Caki2 (cell line): ENCODE results near the gene TMEM30A. TPM values are rescaled to one million over a fixed set of nuclear protein-coding genes. Genes with fewer than 3 reads are reported as not detected.

Experiments used
- DNase-seq: peaks from one replicate; pipeline ENCODE4 v3.0.0-alpha.2; 2015; ENCODE audit warnings: low read depth
- in situ Hi-C: cut with HindIII; loops from 2 replicates; pipeline ENCODE4 v1.10.0; 2016; ENCODE audit warnings: low sequenced_read_pairs, low pct_unique_long_range_greater_than_20kb, mixed read lengths
- total RNA-seq: library from RNA; depleted of rRNA; stranded (reverse); fragments of >200 nt; shearing (Covaris generic); gene quantifications from 2 replicates; pipeline ENCODE4 v1.2.3, GENCODE V29; 2014; ENCODE audit warnings: low replicate concordance

The TMEM30A gene
- total RNA-seq, 1 experiment from 2014 or later, result 103 TPM

DNA sequence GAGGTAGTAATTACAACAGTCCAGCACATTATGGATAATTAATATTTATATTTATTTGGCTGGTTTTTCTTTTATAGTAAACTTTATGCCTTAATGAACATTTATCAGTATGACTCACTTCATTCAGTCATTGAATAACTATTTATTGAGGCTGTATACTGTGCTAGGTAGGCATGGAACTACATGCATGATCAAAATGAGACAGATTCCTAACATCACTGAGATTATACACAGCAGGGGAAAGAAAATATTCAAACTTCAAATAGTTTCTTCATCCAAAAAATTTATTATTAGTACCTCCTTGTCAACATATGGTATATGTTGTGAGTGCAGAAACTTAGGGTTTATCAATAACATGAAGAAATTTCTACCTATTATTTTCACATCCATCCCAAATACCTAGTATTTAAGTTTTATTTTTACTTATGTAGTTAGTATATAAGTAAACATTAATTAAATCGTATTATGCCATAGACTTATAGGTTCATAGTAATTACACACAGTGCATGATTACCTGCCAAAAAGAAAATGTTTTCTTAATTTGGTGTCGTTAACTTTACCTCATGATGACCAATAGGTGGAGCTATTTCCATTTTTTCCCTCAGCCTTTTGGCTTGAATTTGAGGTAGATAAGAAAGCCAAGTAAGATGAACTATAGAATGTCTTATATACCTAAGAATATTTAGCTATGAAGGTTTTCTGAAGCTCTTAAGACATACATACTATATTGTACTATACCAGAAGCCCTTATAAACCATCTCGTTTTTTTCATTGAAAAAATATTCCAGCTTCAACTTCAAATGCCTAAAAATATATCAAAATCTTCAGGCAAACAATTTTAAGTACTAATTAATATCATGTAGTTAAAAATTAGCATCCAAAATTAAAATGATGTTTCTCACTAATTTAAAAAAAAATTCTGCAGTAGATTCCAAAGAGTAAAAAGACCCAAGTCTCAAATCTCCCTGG is 12.5 kb upstream of the TMEM30A start:
- in situ Hi-C loops, result no loop called here
- no peak for DNase-seq

DNA sequence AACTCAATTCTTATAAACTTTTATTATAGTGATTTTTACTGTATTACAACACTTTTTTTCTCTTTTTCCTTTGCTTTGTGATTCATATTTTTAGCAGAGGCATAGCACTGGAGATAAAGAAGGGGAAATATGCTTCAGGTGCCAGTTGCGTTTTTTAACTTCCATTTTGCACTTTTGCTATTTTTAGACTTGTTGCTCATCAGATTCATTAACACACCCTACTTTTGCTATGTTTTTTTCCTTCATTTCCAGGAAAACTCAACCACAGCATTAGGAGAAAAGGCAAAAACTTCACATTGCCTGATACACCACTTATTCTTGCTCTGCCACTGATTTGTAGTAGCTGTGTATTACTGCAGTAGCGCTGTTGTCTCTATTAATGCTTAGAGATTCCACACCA is 8.0 kb upstream of the TMEM30A start:
- no peak for DNase-seq
- in situ Hi-C loops, result no loop called here

DNA sequence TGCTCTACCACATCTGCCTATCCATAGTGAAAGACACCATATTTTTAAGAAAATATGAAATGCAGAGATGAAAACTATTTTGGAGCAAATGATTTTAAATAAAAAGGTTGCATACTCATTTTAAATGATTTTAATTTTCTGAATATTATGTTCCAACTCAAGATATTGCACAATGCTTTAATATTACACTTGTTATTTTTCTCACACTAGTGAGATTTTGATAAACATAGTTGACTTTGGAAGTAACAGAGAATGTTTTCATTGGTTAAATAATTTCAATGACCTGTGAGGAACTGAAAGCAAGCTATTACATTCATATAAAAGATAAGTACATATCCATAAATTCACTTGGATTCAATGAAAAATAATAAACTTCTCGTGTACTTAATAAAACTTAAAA is 7.2 kb upstream of the TMEM30A start:
- DNase-seq, result no peak
- in situ Hi-C loops, result no loop called here

DNA sequence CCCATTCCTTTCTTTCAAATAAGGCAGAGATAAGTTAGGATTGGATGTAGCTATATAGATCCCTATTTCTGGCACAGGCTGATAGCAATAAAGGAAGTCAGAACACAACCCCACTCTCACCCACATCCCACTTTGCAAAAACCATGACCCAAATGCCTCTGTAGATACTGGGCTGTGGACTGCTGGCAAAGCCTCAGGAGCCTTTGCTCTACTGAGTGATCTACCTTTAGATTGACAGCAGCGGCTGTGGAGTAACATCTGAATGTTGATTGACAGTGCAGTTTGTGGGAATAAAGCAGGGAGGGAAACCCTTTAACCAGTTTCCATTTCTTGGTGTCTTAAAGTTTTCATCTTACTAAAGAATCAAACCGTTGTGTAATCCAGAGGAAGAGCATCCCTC is 6.7 kb upstream of the TMEM30A start:
- DNase-seq, result no peak
- in situ Hi-C loops, result no loop called here

DNA sequence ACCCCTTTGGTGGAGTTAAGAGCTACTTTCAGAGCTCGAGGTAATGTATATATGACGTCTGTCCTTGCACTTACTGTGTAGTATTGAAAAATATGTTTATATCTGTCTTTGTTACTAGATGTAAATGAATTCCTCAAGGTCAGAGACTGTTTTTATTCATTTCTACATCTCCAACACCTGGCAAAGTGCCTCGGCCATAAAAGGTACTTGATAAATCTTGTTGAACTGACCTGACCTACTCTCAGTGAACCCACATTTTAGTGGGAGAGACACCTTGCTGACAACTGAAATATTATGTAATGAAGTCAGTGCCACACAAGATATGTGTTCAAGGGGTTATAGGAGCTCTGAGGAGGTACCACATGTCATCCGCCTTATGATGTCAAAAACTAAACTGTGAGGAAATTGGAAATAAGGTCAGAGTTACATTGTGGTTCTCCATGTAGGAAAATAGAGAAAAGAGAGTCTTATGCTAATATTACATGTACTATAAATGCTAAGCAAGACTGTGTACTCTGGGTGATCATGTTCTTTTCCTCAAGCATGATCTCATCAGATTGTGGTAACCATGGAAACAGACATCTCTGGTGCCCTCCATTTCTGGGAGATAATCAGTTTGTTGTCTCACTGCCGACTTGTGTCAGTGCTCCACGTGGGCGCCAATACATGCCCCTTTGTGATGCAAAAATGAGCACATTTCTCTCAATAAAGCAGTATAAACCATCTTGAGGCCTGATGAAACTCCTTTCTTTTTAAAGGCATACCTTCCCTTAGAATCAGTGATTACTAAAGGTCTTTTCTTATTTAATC is 5.7 kb upstream of the TMEM30A start:
- in situ Hi-C loops, result no loop called here
- no peak for DNase-seq

DNA sequence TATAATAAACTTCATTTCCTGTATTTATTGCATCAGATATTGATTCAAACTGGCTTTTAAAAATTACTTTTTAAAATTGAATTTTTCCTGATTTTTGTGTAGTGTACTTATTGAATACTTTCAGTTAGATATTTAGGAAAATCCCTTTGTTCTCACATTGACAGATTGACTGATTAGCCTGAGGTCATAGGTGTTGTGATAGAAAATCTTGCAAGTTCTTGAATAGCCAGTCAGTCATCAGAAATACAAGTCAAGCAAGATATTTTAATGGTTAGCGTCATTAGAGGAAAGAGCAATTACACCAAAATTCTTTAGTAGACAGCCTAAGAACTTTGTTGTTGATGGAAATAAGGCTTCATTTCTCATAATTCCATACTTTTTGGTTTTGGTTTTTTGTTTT is 3.4 kb upstream of the TMEM30A start:
- in situ Hi-C loops, result no loop called here
- no peak for DNase-seq

DNA sequence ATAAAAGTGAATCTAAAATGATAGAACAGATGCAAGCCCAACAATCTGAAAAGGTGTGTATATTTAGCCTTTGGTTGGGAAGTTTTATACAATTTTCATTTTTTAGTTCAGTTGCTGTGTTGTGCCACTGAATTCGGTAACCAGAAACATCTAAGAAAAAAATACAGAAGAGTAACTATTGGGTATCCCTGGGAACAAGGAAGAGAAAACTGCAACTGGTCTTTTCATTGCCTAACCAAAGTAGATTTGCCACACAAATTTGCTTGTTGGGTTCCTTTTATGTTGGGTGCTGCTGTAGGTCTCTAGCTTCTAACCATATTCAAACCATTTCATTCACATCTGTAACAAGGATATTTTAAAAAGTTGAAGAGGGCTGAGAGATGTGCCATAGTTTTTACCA is 2.8 kb upstream of the TMEM30A start:
- in situ Hi-C loops, result no loop called here
- DNase-seq, result no peak

DNA sequence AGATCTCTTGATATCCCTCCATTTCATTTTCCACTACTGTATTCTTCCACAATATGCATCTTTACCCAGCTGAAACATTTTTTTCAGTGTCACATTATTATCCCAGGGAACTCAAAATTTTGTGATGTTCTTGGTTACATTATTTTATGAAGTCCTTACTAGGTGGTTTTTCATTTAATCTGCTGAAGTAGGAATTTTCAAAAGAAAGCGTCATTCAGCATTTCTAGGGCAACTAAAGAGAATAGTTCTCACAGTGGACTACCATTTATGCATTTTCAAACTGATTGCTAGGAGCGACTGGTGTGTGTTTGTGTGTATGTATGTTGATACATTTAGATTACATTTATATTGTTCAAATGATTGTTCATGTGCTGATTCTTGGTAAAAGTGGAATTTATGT is 2.4 kb upstream of the TMEM30A start:
- in situ Hi-C loops, result no loop called here
- DNase-seq, result no peak

DNA sequence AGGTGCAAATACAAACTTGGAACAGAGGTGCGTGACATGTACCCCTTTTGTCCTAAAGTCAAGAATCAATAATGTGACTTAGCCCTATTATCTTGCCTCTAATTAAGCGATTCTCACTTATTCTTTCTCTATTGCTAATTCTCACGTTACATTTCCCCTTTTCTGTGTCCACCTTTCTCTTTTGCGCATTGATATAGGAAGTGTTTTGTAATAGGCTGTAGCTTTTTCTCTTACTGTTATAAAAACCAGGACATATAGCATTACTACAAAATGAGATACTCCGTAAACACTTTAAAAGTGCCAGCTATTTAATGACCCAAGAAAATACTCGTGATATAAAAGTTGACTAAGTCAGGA is 669 bp upstream of the TMEM30A start:
- in situ Hi-C loops, result no loop called here

DNA sequence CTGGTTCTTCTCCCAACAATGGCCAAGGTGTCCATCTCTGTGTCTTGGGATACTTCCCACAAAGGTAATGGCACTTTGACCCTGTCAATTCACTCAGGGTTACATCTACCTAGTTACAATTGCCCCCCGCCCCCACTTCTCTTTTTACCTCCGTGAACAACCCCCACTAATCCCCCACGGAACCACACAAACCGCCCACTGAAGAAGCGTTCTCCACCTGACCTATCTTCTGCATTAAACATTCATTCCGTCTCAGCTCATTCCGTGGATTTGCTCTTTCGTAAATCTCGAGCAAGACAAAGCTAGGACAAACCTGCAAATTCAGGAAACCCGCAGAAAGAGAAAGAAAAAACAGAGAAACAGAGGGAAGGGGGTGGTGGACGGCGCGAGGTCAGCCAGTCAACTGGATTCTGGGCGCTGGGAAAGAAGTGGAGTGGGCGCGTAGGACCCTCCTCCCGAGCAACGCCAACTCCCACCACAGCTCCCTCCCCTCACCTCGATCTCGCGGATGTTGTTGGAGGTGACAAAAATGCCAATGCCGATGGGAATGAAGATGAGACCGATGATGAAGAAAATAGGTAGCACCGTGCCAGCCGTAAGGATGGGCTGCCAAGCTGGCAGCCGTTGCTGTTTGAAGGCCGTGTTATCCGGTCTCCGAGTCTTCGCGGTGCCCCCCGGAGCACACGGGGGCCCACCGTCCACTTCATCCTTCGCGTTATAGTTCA is 523 bp downstream of the TMEM30A start:
- in situ Hi-C loops, result no loop called here
- no peak for DNase-seq

More for the DNA sequence above, 669 bp upstream of the TMEM30A start:
- DNase-seq, result no peak

DNA sequence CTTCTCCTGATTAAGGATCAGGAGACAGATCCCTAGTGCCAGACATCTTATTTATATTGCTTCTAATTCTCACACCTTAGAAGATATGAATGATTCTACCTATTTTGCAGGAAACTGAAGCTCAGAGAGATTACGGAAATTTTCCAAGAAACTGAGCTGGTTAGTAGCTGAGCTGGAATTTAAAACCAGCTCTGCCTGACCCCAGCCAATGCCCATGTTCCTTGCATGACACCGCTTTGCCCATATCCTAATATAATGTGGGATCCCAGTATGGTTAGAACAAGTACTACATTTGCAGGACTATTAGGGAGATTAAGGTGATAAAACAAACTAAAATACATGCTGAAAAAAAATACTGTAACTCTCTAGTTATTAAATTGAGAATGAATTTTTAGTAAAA is 1.9 kb downstream of the TMEM30A start:
- no peak for DNase-seq
- in situ Hi-C loops, result no loop called here

DNA sequence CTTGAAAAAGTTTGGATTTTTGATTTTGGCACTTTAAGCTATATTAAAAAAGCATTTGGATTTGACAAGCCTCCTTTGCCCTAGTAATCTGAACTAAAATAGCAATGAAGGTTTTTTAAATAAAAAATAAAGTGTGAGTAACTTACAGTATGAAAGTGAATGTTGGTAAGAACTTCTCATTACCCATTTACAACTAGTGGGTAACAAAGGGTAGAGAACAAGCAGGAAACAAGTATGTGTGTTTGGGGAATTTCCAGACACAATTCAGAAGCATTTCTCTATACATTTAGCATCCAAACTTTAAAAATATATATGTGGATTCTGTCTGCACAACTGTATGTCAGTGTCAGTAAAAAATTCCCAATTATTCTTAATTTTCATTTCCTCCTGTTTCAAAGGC is 2.9 kb downstream of the TMEM30A start:
- no peak for DNase-seq
- in situ Hi-C loops, result no loop called here

DNA sequence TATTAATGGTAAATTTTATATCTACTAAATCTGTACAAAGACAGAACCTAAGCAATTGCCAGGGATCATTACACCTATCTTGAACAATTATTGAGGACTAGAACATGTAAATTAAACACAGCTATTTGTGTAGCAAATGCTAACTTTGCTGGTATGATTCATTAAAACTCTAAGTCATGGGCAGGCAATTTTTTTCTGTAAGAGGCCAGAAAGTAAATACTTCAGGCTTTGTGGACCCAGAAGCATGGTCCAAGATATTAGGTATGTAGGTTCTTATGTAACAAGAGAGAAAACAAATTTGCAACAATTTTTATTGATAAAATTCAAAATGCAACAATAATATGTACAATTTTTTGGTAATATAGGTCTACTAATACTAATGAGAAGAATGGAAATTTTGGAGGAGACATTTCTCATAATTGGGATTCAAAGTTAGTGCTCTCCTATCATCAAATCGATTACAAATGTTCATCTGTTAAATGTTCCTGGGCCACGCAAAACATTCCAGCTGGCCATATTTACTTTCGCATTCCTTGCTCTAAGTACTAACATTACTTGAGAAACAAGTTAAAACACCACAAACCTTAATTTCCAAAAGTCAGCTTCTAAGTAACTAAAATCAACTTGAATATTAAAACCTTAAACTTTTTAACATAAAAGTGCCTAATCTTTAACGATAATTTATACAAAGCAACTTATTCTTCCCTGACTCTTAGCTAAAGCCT is 4.3 kb downstream of the TMEM30A start:
- in situ Hi-C loops, result no loop called here
- DNase-seq, result no peak

DNA sequence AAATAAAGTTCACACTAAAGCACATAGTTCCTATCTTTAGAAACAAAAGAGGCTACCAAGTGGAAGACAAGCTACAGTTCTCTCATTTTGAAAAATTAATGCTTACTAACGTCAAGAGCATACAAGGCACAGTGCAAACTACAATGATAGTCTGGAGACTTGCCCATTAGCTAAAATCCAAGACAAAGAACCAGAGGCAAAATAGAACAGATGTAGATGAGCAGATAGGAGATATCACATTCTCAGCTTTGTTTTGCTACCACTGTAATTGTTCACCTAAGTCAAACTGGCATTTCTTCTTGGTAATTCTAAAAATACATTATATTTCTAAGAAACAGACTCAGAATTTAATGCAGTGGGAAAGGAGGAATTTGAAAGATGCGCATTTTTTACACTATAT is 5.2 kb downstream of the TMEM30A start:
- DNase-seq, result no peak
- in situ Hi-C loops, result no loop called here

DNA sequence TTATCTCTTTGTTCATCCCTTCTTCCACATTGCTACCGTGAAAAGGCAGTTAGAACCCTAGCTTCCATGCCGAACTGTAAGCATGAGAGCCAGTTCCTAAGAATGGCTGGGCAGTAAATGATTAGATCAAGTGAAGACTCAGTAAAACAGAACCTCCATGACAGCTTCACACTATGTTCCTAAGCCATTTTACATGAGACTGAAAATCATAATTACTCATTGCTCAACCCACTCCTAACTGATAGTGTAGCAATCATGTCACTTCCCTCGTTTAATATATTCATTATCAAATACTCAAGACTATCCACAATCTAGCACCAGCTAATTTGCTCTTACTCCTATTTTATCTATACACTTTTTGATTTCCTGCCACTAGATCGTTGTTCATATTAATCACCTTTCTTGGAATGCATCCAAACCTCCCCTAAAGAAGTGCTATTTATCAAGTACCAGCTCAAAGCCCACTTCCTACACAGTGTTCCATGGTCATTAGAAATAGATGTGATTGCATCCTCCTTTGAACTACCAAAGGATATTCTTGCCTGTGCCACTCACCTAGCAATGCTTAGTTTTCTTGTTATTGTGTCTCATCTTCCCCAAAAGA is 6.0 kb downstream of the TMEM30A start:
- no peak for DNase-seq
- in situ Hi-C loops, result no loop called here

DNA sequence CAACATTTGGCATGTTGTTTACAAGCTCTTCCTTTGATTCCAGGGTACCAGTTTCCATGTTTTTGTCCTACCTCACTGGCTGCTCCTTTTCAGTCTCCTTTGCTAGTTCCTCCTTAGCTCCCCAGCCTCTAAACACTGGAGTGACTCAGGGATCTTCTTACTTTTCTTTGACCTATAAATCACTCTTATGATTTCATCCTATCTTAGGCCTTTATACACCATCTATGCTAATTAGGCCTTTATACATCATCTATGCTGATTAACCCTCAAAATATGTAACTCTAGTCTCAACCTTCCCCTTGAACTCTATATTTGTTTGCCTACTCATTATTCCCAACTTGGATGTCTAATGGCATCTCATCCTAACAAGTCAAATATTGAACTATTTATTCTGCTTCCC is 9.5 kb downstream of the TMEM30A start:
- peak; percentile 80 for DNase-seq
- in situ Hi-C loops, result no loop called here

DNA sequence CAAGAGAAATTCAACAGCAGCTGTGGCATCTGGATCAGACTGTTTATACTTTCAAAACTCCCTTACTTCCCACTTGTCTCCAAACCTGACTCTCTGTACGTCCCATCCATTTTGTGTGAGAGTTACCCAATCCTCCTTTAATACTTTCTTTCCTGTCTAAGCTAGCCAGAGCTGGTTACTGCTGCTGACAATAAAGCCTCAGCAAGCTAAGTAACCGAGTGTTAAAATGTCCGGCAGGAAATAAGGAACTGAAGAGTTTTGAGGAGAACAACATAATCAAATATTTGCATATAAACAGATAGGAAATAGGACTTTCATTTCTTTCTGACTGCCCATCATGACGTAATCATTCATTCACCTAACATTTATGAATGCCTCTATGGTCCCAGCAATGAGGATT is 11.6 kb downstream of the TMEM30A start:
- in situ Hi-C loops, result loop anchor here (25.0 kb wide), 1 partner anchor 239 kb away; no protein-coding TSS in a partner anchor
- DNase-seq, result no peak
